IMR-90 (cell line): ENCODE measurements around the gene WDR5. TPM values are rescaled to one million over a fixed set of nuclear protein-coding genes. Genes with fewer than 3 reads are reported as not detected.

Experiments used
- ATAC-seq: fragments of 200-7000 bp; cut with Tn5 transposase; 2 replicates; pipeline ENCODE4 v1.9.1; 2020; ENCODE audit warnings: low read depth, mild to moderate bottlenecking, moderate library complexity
- BruUV-seq: library from RNA; stranded (reverse); fragments of 400-500 nt; replicated peaks from 2 replicates; lab custom pipeline; 2021; lab: Mats Ljungman, UMichigan
- CTCF ChIA-PET: fragments of 300-600 bp; formaldehyde crosslinking; extraction: SDS; loops from one replicate; lab custom pipeline; 2021; ENCODE audit warnings: antibody characterized with exemption; lab: Yijun Ruan, JAX
- POLR2A ChIA-PET: fragments of 300-600 bp; sonication (Branson Sonifier 250); formaldehyde crosslinking; loops from one replicate; lab custom pipeline; 2022; ENCODE audit warnings: antibody characterized with exemption; ENCODE audit not compliant: unreplicated experiment; lab: Charles Lee
- DNase-seq: peaks from one replicate; pipeline ENCODE4 v3.0.0; 2013
- H2AFZ ChIP-seq: replicated peaks from 2 replicates; pipeline ENCODE3; 2013; ENCODE audit warnings: low read length, mild to moderate bottlenecking; ENCODE audit not compliant: poor library complexity
- H2AK5ac ChIP-seq: 2 replicates; pipeline ENCODE4 v1.6.1; 2013; ENCODE audit warnings: low read depth, low read length, inconsistent platforms
- H2AK9ac ChIP-seq: replicated peaks from 2 replicates; pipeline ENCODE3; 2013; ENCODE audit warnings: mild to moderate bottlenecking, low read depth, low read length, moderate library complexity; ENCODE audit not compliant: poor library complexity
- H2BK120ac ChIP-seq: 2 replicates; pipeline ENCODE4 v1.6.1; 2013; ENCODE audit warnings: low read depth, low read length, inconsistent platforms
- H2BK15ac ChIP-seq: 3 replicates; pipeline ENCODE4 v1.6.1; 2013; ENCODE audit warnings: low read depth, low read length, inconsistent platforms
- H2BK20ac ChIP-seq: 2 replicates; pipeline ENCODE4 v1.6.1; 2013; ENCODE audit warnings: low read depth, mild to moderate bottlenecking, inconsistent platforms, low read length, moderate library complexity
- H2BK5ac ChIP-seq: 2 replicates; pipeline ENCODE4 v1.6.1; 2013; ENCODE audit warnings: mild to moderate bottlenecking, low read depth, low read length, inconsistent platforms; ENCODE audit not compliant: poor library complexity, severe bottlenecking
- H3K14ac ChIP-seq: replicated peaks from 2 replicates; pipeline ENCODE4 v1.6.1; 2013; ENCODE audit warnings: low read depth, low read length, inconsistent platforms
- H3K18ac ChIP-seq: 2 replicates; pipeline ENCODE4 v1.6.1; 2013; ENCODE audit warnings: low read depth, low read length, control low read depth
- H3K23ac ChIP-seq: 2 replicates; pipeline ENCODE4 v1.6.1; 2013; ENCODE audit warnings: low read depth, low read length, inconsistent platforms
- H3K27ac ChIP-seq: 2 replicates; pipeline ENCODE4 v1.5.1; 2013; ENCODE audit warnings: mild to moderate bottlenecking, control low read depth, low read length; ENCODE audit not compliant: insufficient read depth
- H3K27me3 ChIP-seq: 2 replicates; pipeline ENCODE4 v1.6.1; 2013; ENCODE audit warnings: low read length; ENCODE audit not compliant: control insufficient read depth, insufficient read depth
- H3K36me3 ChIP-seq: 2 replicates; pipeline ENCODE4 v1.6.1; 2013; ENCODE audit warnings: low read length, mixed read lengths; ENCODE audit not compliant: control insufficient read depth, insufficient read depth
- H3K4ac ChIP-seq: 2 replicates; pipeline ENCODE4 v1.6.1; 2013; ENCODE audit warnings: low read depth, low read length, inconsistent platforms
- H3K4me1 ChIP-seq: 2 replicates; pipeline ENCODE4 v1.6.1; 2013; ENCODE audit warnings: low read length, mixed read lengths; ENCODE audit not compliant: control insufficient read depth, insufficient read depth
- H3K4me2 ChIP-seq: 2 replicates; pipeline ENCODE4 v1.6.1; 2013; ENCODE audit warnings: low read depth, mild to moderate bottlenecking, control low read depth, low read length, moderate library complexity
- H3K4me3 ChIP-seq: 2 replicates; pipeline ENCODE4 v1.5.1; 2013; ENCODE audit warnings: low read depth, mild to moderate bottlenecking, control low read depth, low read length, moderate library complexity; ENCODE audit not compliant: insufficient read depth
- H3K56ac ChIP-seq: 2 replicates; pipeline ENCODE4 v1.6.1; 2013; ENCODE audit warnings: low read length, inconsistent platforms; ENCODE audit not compliant: insufficient read depth; ENCODE audit errors: extremely low read depth
- H3K79me1 ChIP-seq, 2 experiments: 2 replicates each; pipeline ENCODE4 v1.6.1; 2013; ENCODE audit warnings: low read length in 2 of 2, inconsistent platforms in 1 of 2, low read depth in 1 of 2
- H3K9ac ChIP-seq: 2 replicates; pipeline ENCODE4 v1.6.1; 2013; ENCODE audit warnings: low read depth, low read length, control low read depth
- H3K9me1 ChIP-seq: 2 replicates; pipeline ENCODE4 v1.6.1; 2013; ENCODE audit warnings: low read length, inconsistent platforms; ENCODE audit not compliant: insufficient read depth
- H3K9me3 ChIP-seq: 2 replicates; pipeline ENCODE4 v1.6.1; 2013; ENCODE audit warnings: low read length; ENCODE audit not compliant: control insufficient read depth, insufficient read depth
- H4K20me1 ChIP-seq: 2 replicates; pipeline ENCODE4 v1.6.1; 2013; ENCODE audit warnings: low read length, inconsistent platforms; ENCODE audit not compliant: insufficient read depth
- H4K5ac ChIP-seq: 2 replicates; pipeline ENCODE4 v1.6.1; 2013; ENCODE audit warnings: mild to moderate bottlenecking, low read depth, low read length, control low read depth
- H4K8ac ChIP-seq, 2 experiments: 2 replicates each; pipeline ENCODE4 v1.6.1; 2013; ENCODE audit warnings: low read depth in 2 of 2, low read length in 2 of 2, control low read depth in 1 of 2, inconsistent platforms in 1 of 2
- H4K91ac ChIP-seq: 2 replicates; pipeline ENCODE4 v1.6.1; 2013; ENCODE audit warnings: low read depth, low read length, inconsistent platforms; ENCODE audit not compliant: insufficient read depth
- CEBPB ChIP-seq: IDR thresholded peaks from 2 replicates; pipeline ENCODE4 v1.6.1; 2012; ENCODE audit warnings: low read depth, low read length, improper control_type of control experiment
- MAFK ChIP-seq: IDR thresholded peaks from 2 replicates; pipeline ENCODE4 v1.6.1; 2012; ENCODE audit warnings: low read depth, low read length, improper control_type of control experiment
- MAZ ChIP-seq: IDR thresholded peaks from 2 replicates; pipeline ENCODE4 v1.6.1; 2012; ENCODE audit warnings: low read depth, mild to moderate bottlenecking, low read length, improper control_type of control experiment, moderate library complexity, borderline replicate concordance
- MXI1 ChIP-seq: IDR thresholded peaks from 2 replicates; pipeline ENCODE4 v1.6.1; 2012; ENCODE audit warnings: low read depth, mild to moderate bottlenecking, low read length, moderate library complexity, borderline replicate concordance
- RFX5 ChIP-seq: IDR thresholded peaks from 2 replicates; pipeline ENCODE4 v1.8.0; 2012; ENCODE audit warnings: low read depth, mild to moderate bottlenecking, low read length, moderate library complexity
- WGBS, 2 experiments: methylation state at CpG; one replicate each; pipeline versions ENCODE4 v1.1.5 to v1.1.7; 2013; ENCODE audit warnings: missing lambda C conversion rate in 2 of 2; ENCODE audit not compliant: insufficient read length in 1 of 2; ENCODE audit errors: extremely low coverage in 2 of 2; 5-methylcytosine and 5-hydroxymethylcytosine counted together
- dilution Hi-C: fragments of 300-500 bp; cut with HindIII; formaldehyde crosslinking; loops from one replicate; pipeline ENCODE4 v1.14.3; 2018; ENCODE audit warnings: low sequenced_read_pairs; ENCODE audit not compliant: unreplicated experiment
- in situ Hi-C: fragments of 300-500 bp; cut with MboI; formaldehyde crosslinking; loops from 3 replicates; pipeline ENCODE4 v1.14.3; 2019; ENCODE audit warnings: low sequenced_read_pairs, inconsistent platforms, mixed read lengths
- intact Hi-C: fragments of 100-400 bp; cut with micrococcal nuclease; formaldehyde crosslinking; loops from 2 replicates; pipeline ENCODE4 v1.10.0; 2022
- polyA plus RNA-seq, 3 experiments: library from polyadenylated mRNA; depleted of rRNA; stranded (reverse); fragments of >200 nt; gene quantifications; 2 replicates each; pipeline ENCODE4 v1.2.3, GENCODE V29; 2012; ENCODE audit warnings: low replicate concordance in 1 of 3
- total RNA-seq: library from RNA; depleted of rRNA; stranded (reverse); fragments of >200 nt; gene quantifications from 2 replicates; pipeline ENCODE4 v1.2.3, GENCODE V29; 2012
- TF ChIP-seq, protein P1 (sequence below): conservative IDR thresholded peaks from 2 replicates; pipeline ENCODE4 v1.5.1; 2012; ENCODE audit warnings: mild to moderate bottlenecking, low read depth, low read length, improper control_type of control experiment
- TF ChIP-seq, protein P2 (sequence below): fragments of 150-350 bp; IDR thresholded peaks from 2 replicates; pipeline ENCODE4 v1.6.1; 2017; ENCODE audit warnings: mild to moderate bottlenecking, antibody characterized with exemption, low read length, low read depth

WDR5 gene
- total and polyA plus RNA-seq, 2 of the 4 experiments (the other 2 are of a cell fraction) = 18.3 to 26.6 TPM

DNA sequence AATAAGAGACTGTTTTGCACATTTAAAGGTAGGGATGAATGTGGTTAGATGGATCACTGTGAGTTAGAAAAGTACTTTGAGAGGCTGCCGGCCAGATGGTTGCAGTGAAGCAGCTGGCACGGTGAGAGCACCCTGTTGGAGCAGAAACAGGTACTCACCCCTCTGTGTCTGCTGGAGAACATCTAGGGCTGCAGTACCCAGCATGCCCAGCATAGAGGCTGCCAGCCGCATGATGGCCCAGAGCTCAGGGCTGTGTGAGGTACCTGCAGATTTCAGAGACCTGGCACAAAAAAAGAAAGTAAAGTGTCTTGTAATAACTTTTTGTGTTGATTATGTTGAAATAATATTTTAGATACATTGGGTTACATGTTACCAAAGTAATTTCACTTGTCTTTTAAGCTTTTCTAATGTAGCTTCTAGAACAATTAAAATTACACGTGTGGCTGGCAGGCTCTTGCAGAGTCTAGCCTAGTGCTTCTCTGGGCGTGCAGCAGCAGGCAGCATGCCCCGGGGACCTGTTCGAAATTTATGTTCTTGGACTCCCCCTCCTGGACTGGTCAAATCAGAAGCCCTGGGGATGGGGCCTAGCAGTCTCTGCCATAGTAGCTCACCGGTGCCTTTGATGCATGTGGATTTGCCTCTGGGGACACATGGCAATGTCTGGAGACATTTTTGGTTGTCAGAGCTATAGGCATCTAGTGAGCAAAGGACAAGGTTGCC lies 11.1 kb downstream of the WDR5 start:
- no peak overlapping the region for H2BK5ac ChIP-seq
- no peak overlapping the region for H2BK15ac ChIP-seq
- H3K79me1 ChIP-seq = peaks cover 23 to 35% of the 10 kb centered on the region in 2 experiments
- H3K27me3 ChIP-seq = no peaks in the 10 kb centered on the region
- no TSS peak for BruUV-seq
- 89% methylated on average over 6 of the region's 8 CpGs; no CpG with 5 or more reads in 1 of the 2 experiments for WGBS, 2 experiments
- no peak overlapping the region for H4K91ac ChIP-seq
- H2AK5ac ChIP-seq = no peak overlapping the region
- dilution Hi-C loops = no loop called here
- intact Hi-C loops = no loop called here
- no peaks in the 10 kb centered on the region for H3K4me1 ChIP-seq
- H3K36me3 ChIP-seq = peaks cover 63% of the 10 kb centered on the region
- no peak overlapping the region for H3K23ac ChIP-seq
- no peak overlapping the region for H4K5ac ChIP-seq
- no peaks in the 10 kb centered on the region; the same call in 1 of the 2 replicates for H4K20me1 ChIP-seq
- no peak overlapping the region for H3K4me3 ChIP-seq
- H3K4me2 ChIP-seq = no peak overlapping the region
- ChIA-PET POLR2A (no interaction called here), CTCF (no interaction called here)
- no peak overlapping the region for H4K8ac ChIP-seq
- ATAC-seq (no peak), DNase-seq (no peak)
- H3K9ac ChIP-seq = no peak overlapping the region
- no peak overlapping the region for H3K14ac ChIP-seq
- H3K9me1 ChIP-seq = no peaks in the 10 kb centered on the region; the same call in 1 of the 2 replicates
- no peak for TF ChIP-seq MAFK
- TF ChIP-seq, protein P1, sequence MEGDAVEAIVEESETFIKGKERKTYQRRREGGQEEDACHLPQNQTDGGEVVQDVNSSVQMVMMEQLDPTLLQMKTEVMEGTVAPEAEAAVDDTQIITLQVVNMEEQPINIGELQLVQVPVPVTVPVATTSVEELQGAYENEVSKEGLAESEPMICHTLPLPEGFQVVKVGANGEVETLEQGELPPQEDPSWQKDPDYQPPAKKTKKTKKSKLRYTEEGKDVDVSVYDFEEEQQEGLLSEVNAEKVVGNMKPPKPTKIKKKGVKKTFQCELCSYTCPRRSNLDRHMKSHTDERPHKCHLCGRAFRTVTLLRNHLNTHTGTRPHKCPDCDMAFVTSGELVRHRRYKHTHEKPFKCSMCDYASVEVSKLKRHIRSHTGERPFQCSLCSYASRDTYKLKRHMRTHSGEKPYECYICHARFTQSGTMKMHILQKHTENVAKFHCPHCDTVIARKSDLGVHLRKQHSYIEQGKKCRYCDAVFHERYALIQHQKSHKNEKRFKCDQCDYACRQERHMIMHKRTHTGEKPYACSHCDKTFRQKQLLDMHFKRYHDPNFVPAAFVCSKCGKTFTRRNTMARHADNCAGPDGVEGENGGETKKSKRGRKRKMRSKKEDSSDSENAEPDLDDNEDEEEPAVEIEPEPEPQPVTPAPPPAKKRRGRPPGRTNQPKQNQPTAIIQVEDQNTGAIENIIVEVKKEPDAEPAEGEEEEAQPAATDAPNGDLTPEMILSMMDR = no peak
- TF ChIP-seq, protein P2, sequence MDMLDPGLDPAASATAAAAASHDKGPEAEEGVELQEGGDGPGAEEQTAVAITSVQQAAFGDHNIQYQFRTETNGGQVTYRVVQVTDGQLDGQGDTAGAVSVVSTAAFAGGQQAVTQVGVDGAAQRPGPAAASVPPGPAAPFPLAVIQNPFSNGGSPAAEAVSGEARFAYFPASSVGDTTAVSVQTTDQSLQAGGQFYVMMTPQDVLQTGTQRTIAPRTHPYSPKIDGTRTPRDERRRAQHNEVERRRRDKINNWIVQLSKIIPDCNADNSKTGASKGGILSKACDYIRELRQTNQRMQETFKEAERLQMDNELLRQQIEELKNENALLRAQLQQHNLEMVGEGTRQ = no peak
- no peak for TF ChIP-seq CEBPB
- no peak for TF ChIP-seq MAZ
- no peak for TF ChIP-seq MXI1
- no peak for TF ChIP-seq RFX5
- no peak overlapping the region for H3K4ac ChIP-seq
- no peaks in the 10 kb centered on the region for H3K9me3 ChIP-seq
- in situ Hi-C loops = loop anchor here (25.0 kb wide), 1 partner anchor 360 kb away; no protein-coding TSS in a partner anchor
- H2AK9ac ChIP-seq = no peak overlapping the region
- H3K56ac ChIP-seq = no peak overlapping the region
- H2AFZ ChIP-seq = no peak overlapping the region
- no peak overlapping the region for H3K18ac ChIP-seq
- H3K27ac ChIP-seq = no peak overlapping the region
- no peak overlapping the region for H2BK20ac ChIP-seq
- no peak overlapping the region for H2BK120ac ChIP-seq
